ENCODE results near the gene WDR20. TPM values are rescaled to one million over a fixed set of nuclear protein-coding genes. Genes with fewer than 3 reads are reported as not detected.

The WDR20 gene
- total and polyA plus RNA-seq, 2 donors (not counting 1 experiment from before 2014, with no cell fraction given), result 12.4 to 64.0 TPM

- Histone ChIP-seq H3K4me3 (ENCODE audit: control extremely low read depth in 1 of 5, extremely low read depth in 1 of 5, insufficient read depth in 1 of 5, low read depth in 2 of 5, low read length in 4 of 5) (no peak overlapping the region), H3K79me2 (ENCODE audit: control insufficient read depth, insufficient read depth, low read length) (no peaks in the 10 kb centered on the region), H4K20me1 (ENCODE audit: control insufficient read depth, insufficient read depth, low read length, poor library complexity, severe bottlenecking) (no peaks in the 10 kb centered on the region), H3K4me2 (replicated peaks; ENCODE audit: low read depth, low read length, poor library complexity, severe bottlenecking) (no peak overlapping the region), H3K36me3 (replicated peaks in 1 of 2; ENCODE audit: control extremely low read depth in 1 of 2, control insufficient read depth in 1 of 2, extremely low read depth in 1 of 2, insufficient read depth in 2 of 2, low read length in 1 of 2) (no peaks in the 10 kb centered on the region), H3K4me1 (ENCODE audit: control insufficient read depth in 2 of 2, insufficient read depth in 2 of 2, low read length in 2 of 2) (no peaks in the 10 kb centered on the region), H3K27me3 (replicated peaks in 1 of 4; ENCODE audit: control extremely low read depth in 1 of 4, control insufficient read depth in 3 of 4, insufficient read depth in 4 of 4, low read length in 3 of 4) (no peaks in the 10 kb centered on the region), H2AFZ (ENCODE audit: insufficient read depth, low read depth, low read length, poor library complexity, severe bottlenecking) (no peak overlapping the region), H3K9me3 (ENCODE audit: control extremely low read depth in 1 of 3, control insufficient read depth in 2 of 3, insufficient read depth in 1 of 3, low read length in 2 of 3) (no peaks in the 10 kb centered on the region), H3K27ac (ENCODE audit: low read length in 2 of 2) (no peak overlapping the region), H3K9ac (ENCODE audit: low read length) (no peak overlapping the region)
- Mint-ChIP-seq H3K4me1 (no peaks in the 10 kb centered on the region), H3K9me3 (ENCODE audit: insufficient read depth) (no peaks in the 10 kb centered on the region), H3K27ac (no peak overlapping the region), H3K27me3 (no peaks in the 10 kb centered on the region), H3K4me3 (no peak overlapping the region)
- DNase-seq (no peak), ATAC-seq (ENCODE audit: low read depth) (no peak)
- ChIA-PET CTCF (interaction anchor here (0.7 kb wide), 1 partner anchor 65 kb away, joined by 3 read pairs; no protein-coding TSS in a partner anchor), POLR2A (no interaction called here)
- TF ChIP-seq, protein P1, sequence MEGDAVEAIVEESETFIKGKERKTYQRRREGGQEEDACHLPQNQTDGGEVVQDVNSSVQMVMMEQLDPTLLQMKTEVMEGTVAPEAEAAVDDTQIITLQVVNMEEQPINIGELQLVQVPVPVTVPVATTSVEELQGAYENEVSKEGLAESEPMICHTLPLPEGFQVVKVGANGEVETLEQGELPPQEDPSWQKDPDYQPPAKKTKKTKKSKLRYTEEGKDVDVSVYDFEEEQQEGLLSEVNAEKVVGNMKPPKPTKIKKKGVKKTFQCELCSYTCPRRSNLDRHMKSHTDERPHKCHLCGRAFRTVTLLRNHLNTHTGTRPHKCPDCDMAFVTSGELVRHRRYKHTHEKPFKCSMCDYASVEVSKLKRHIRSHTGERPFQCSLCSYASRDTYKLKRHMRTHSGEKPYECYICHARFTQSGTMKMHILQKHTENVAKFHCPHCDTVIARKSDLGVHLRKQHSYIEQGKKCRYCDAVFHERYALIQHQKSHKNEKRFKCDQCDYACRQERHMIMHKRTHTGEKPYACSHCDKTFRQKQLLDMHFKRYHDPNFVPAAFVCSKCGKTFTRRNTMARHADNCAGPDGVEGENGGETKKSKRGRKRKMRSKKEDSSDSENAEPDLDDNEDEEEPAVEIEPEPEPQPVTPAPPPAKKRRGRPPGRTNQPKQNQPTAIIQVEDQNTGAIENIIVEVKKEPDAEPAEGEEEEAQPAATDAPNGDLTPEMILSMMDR (IDR thresholded peaks at IDR 0.05), result no peak
- TF ChIP-seq EZH2 (IDR thresholded peaks at IDR 0.05; ENCODE audit: borderline replicate concordance, insufficient read depth, low read depth, low read length, poor library complexity, severe bottlenecking), result no peak
- intact Hi-C loops (cut with micrococcal nuclease), result no loop called here
- 90% methylated on average over 4 of the region's 12 CpGs for WGBS (ENCODE audit: insufficient coverage)
Observed at GRCh38 chr14:102249041-102249440, 109.3 kb downstream of the WDR20 start.

GRCh38 chr14:102249981-102250380 lies 110.3 kb downstream of the WDR20 start:
- TF ChIP-seq EZH2 (IDR thresholded peaks at IDR 0.05; ENCODE audit: borderline replicate concordance, insufficient read depth, low read depth, low read length, poor library complexity, severe bottlenecking), result no peak
- TF ChIP-seq, protein P1 (IDR thresholded peaks at IDR 0.05), result no peak
- no peak for ATAC-seq (ENCODE audit: low read depth)
- Mint-ChIP-seq H3K27ac (no peak overlapping the region), H3K4me1 (no peaks in the 10 kb centered on the region), H3K27me3 (no peaks in the 10 kb centered on the region), H3K4me3 (no peak overlapping the region), H3K9me3 (ENCODE audit: insufficient read depth) (no peaks in the 10 kb centered on the region)
- intact Hi-C loops (cut with micrococcal nuclease), result no loop called here
- Histone ChIP-seq H3K79me2 (ENCODE audit: control insufficient read depth, insufficient read depth, low read length) (no peaks in the 10 kb centered on the region), H3K4me2 (replicated peaks; ENCODE audit: low read depth, low read length, poor library complexity, severe bottlenecking) (no peak overlapping the region), H3K27ac (ENCODE audit: low read length in 2 of 2) (no peak overlapping the region), H3K4me3 (ENCODE audit: control extremely low read depth in 1 of 5, extremely low read depth in 1 of 5, insufficient read depth in 1 of 5, low read depth in 2 of 5, low read length in 4 of 5) (no peak overlapping the region), H2AFZ (ENCODE audit: insufficient read depth, low read depth, low read length, poor library complexity, severe bottlenecking) (no peak overlapping the region), H3K27me3 (replicated peaks in 1 of 4; ENCODE audit: control extremely low read depth in 1 of 4, control insufficient read depth in 3 of 4, insufficient read depth in 4 of 4, low read length in 3 of 4) (no peaks in the 10 kb centered on the region), H3K36me3 (replicated peaks in 1 of 2; ENCODE audit: control extremely low read depth in 1 of 2, control insufficient read depth in 1 of 2, extremely low read depth in 1 of 2, insufficient read depth in 2 of 2, low read length in 1 of 2) (no peaks in the 10 kb centered on the region), H3K4me1 (ENCODE audit: control insufficient read depth in 2 of 2, insufficient read depth in 2 of 2, low read length in 2 of 2) (no peaks in the 10 kb centered on the region), H3K9ac (ENCODE audit: low read length) (no peak overlapping the region), H4K20me1 (ENCODE audit: control insufficient read depth, insufficient read depth, low read length, poor library complexity, severe bottlenecking) (no peaks in the 10 kb centered on the region), H3K9me3 (ENCODE audit: control extremely low read depth in 1 of 3, control insufficient read depth in 2 of 3, insufficient read depth in 1 of 3, low read length in 2 of 3) (no peaks in the 10 kb centered on the region)
- POLR2A ChIA-PET, result no interaction called here
- no peak for DNase-seq
- WGBS (ENCODE audit: insufficient coverage), result no CpG with 5 or more reads among the region's 6 CpGs
- CTCF ChIA-PET, result no interaction called here
